Measurements from ENCODE around the gene ZNF330. TPM values are rescaled to one million over a fixed set of nuclear protein-coding genes. Genes with fewer than 3 reads are reported as not detected.

The ZNF330 gene
- total and polyA plus RNA-seq, 10 of the 15 experiments (the other 5 are each of a cell fraction or from before 2014, with no cell fraction given), result 31.3 to 57.6 (median 44.3) TPM

GRCh38 chr4:141283563-141283962, 62.9 kb downstream of the ZNF330 start:
- no peaks in the 10 kb centered on the region for H3K79me2 ChIP-seq (ENCODE audit: control insufficient read depth, insufficient read depth, low read length)
- no peak overlapping the region for H2AFZ ChIP-seq (ENCODE audit: control insufficient read depth, low read depth, low read length)
- no peaks in the 10 kb centered on the region for H3K36me3 ChIP-seq (ENCODE audit: control insufficient read depth in 2 of 2, insufficient read depth in 2 of 2, low read length in 1 of 2)
- ChIA-PET POLR2A (no interaction called here), RAD21 (ENCODE audit: unreplicated experiment) (interaction anchor here (0.6 kb wide), 1 partner anchor 109 kb away, joined by 3 read pairs; no protein-coding TSS in a partner anchor), CTCF (interaction anchor here (0.5 kb wide), 1 partner anchor 833 kb away, joined by 3 read pairs; no protein-coding TSS in a partner anchor), SMC1A (ENCODE audit: uncharacterized antibody, unreplicated experiment) (no interaction called here)
- intact Hi-C loops (cut with micrococcal nuclease; ENCODE audit: unreplicated experiment) (no loop called here), in situ Hi-C loops (cut with MboI) (no loop called here)
- H3K27ac ChIP-seq (ENCODE audit: control insufficient read depth, insufficient read depth), result no peak overlapping the region
- H3K4me2 ChIP-seq (ENCODE audit: control insufficient read depth, insufficient read depth), result no peak overlapping the region
- no peak for TF ChIP-seq MXI1 (IDR thresholded peaks at IDR 0.05; ENCODE audit: low read depth, low read length)
- TF ChIP-seq RBBP5 (conservative IDR thresholded peaks at IDR 0.05), result no peak
- TF ChIP-seq ASH2L (IDR thresholded peaks at IDR 0.05; ENCODE audit: borderline replicate concordance, low read depth), result no peak
- no peak for TF ChIP-seq PRDM15 (CRISPR knock-in tag; IDR thresholded peaks at IDR 0.05)
- TF ChIP-seq HDAC2 (IDR thresholded peaks at IDR 0.05), result no peak
- TF ChIP-seq, protein P1, sequence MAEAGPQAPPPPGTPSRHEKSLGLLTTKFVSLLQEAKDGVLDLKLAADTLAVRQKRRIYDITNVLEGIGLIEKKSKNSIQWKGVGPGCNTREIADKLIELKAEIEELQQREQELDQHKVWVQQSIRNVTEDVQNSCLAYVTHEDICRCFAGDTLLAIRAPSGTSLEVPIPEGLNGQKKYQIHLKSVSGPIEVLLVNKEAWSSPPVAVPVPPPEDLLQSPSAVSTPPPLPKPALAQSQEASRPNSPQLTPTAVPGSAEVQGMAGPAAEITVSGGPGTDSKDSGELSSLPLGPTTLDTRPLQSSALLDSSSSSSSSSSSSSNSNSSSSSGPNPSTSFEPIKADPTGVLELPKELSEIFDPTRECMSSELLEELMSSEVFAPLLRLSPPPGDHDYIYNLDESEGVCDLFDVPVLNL (IDR thresholded peaks at IDR 0.05; ENCODE audit: low read depth, low read length), result no peak
- TF ChIP-seq, protein P2, sequence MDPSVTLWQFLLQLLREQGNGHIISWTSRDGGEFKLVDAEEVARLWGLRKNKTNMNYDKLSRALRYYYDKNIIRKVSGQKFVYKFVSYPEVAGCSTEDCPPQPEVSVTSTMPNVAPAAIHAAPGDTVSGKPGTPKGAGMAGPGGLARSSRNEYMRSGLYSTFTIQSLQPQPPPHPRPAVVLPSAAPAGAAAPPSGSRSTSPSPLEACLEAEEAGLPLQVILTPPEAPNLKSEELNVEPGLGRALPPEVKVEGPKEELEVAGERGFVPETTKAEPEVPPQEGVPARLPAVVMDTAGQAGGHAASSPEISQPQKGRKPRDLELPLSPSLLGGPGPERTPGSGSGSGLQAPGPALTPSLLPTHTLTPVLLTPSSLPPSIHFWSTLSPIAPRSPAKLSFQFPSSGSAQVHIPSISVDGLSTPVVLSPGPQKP (IDR thresholded peaks at IDR 0.05; ENCODE audit: low read depth, low read length), result no peak
- no peak for TF ChIP-seq RAD21 (IDR thresholded peaks at IDR 0.05; ENCODE audit: insufficient read depth, low read depth, low read length)
- TF ChIP-seq NFXL1 (IDR thresholded peaks at IDR 0.05; ENCODE audit: borderline replicate concordance), result no peak
- no peak for TF ChIP-seq ZNF24 (IDR thresholded peaks at IDR 0.05)
- TF ChIP-seq EED (IDR thresholded peaks at IDR 0.05; ENCODE audit: low read depth), result no peak
- no peak for TF ChIP-seq NFIC (IDR thresholded peaks at IDR 0.05; ENCODE audit: low read depth, low read length)
- no peak for TF ChIP-seq PML (IDR thresholded peaks at IDR 0.05; ENCODE audit: low read length)
- no peak for TF ChIP-seq KDM1A (IDR thresholded peaks at IDR 0.05; ENCODE audit: borderline replicate concordance)
- TF ChIP-seq CBX5 (IDR thresholded peaks at IDR 0.05; ENCODE audit: low read depth), result no peak
- no peak overlapping the region for H3K4me3 ChIP-seq
- ATAC-seq (no peak), DNase-seq (ENCODE audit: low read depth, low spot score) (no peak), FAIRE-seq (no peak)
- H3K27me3 ChIP-seq (replicated peaks in 1 of 2; ENCODE audit: control insufficient read depth in 2 of 2, insufficient read depth in 2 of 2, low read length in 1 of 2), result no peaks in the 10 kb centered on the region
- H4K20me1 ChIP-seq (ENCODE audit: control insufficient read depth, insufficient read depth), result no peaks in the 10 kb centered on the region
- 48% methylated on average over 2 of the region's 2 CpGs for WGBS (ENCODE audit: insufficient coverage, insufficient replicate concordance, low lambda C conversion rate, missing lambda C conversion rate)
- BruUV-seq (replicated peaks), result no TSS peak
- H3K9me3 ChIP-seq (replicated peaks; ENCODE audit: control insufficient read depth, insufficient read depth, low read length), result no peaks in the 10 kb centered on the region
- H3K9ac ChIP-seq (ENCODE audit: control insufficient read depth, insufficient read depth, low read length), result no peak overlapping the region
- no peaks in the 10 kb centered on the region for H3K4me1 ChIP-seq (ENCODE audit: control insufficient read depth, insufficient read depth, low read length)

Data from GM12878 (cell line).